Inferior parietal cortex (tissue), 1 donor: ENCODE results near the gene PRR36.

Source experiments
- DNase-seq: peaks from one replicate; pipeline ENCODE4 v3.0.0-alpha.2; 2016; ENCODE audit errors: extremely low spot score

Gene PRR36

DNA sequence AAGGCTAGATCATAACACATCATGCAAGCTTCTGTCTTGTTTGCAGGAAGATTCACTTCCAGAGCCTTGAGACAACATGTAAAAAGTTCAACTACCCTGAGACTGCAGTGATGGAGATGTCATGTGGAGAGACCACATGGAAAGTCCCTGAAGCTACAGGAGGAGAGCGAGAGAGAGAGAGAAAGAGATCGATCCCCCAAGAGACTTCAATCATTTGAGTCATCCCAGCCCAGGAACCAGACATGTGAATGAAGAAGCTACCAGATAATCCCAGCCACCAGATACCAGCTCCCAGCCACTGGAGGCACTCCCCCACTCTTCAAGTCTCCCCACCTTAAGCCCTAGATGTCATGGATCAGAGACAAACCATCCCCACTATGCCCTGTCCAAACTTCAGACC, 54.9 kb downstream of the PRR36 start:
- no peak for DNase-seq

GRCh38 chr19:7818806-7819205, 55.4 kb downstream of the PRR36 start:
- DNase-seq, result no peak
